ENCODE results near the gene NDUFB1. TPM values are rescaled to one million over a fixed set of nuclear protein-coding genes. Genes with fewer than 3 reads are reported as not detected.

Gene NDUFB1
- total RNA-seq, 1 donor: 286 TPM

DNA sequence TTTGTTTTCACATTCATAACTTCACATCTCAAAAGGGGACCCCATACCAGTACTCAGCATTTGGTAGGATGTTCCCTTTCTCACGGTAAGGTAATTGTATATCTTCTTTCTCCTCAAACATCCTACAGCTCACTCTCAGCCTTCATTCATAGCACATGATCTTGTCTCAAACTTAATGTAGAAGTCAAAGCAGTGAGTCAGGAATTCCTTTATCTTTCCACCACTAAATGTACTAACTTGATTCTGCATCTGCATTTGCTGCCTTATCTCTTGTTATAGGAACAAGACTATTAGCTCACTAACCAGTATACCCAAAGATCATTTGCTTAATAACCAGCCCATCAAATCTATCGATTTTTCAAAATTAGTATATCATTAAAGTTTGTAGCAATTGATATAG, 23.2 kb upstream of the NDUFB1 start:
- no peak overlapping the region for H3K4me3 ChIP-seq (ENCODE audit: low read depth, low read length)
- TF ChIP-seq, protein P1, sequence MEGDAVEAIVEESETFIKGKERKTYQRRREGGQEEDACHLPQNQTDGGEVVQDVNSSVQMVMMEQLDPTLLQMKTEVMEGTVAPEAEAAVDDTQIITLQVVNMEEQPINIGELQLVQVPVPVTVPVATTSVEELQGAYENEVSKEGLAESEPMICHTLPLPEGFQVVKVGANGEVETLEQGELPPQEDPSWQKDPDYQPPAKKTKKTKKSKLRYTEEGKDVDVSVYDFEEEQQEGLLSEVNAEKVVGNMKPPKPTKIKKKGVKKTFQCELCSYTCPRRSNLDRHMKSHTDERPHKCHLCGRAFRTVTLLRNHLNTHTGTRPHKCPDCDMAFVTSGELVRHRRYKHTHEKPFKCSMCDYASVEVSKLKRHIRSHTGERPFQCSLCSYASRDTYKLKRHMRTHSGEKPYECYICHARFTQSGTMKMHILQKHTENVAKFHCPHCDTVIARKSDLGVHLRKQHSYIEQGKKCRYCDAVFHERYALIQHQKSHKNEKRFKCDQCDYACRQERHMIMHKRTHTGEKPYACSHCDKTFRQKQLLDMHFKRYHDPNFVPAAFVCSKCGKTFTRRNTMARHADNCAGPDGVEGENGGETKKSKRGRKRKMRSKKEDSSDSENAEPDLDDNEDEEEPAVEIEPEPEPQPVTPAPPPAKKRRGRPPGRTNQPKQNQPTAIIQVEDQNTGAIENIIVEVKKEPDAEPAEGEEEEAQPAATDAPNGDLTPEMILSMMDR (IDR thresholded peaks at IDR 0.05; ENCODE audit: insufficient read depth, low read length): no peak
- DNase-seq (ENCODE audit: low read depth): peak; percentile 15

DNA sequence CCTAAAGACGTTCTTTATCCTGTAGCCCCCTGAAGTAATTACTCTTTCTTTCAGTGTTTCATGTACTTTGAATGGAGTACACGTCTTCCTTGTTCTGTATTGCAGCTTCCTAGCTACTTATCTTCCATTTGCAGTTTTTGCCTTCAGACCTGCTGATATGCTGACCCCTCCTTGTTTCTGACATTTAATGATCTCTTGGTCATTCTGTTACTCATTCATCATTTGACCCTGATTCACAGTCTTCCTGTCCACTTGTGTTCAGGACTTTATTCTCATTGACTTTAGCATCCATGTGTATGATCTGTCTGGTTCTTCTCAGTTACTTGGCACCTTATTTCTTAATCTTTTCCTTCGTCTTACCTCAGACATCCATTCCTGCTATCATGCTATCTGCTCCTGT, 22.5 kb upstream of the NDUFB1 start:
- no peak for DNase-seq (ENCODE audit: low read depth)
- TF ChIP-seq, protein P1 (IDR thresholded peaks at IDR 0.05; ENCODE audit: insufficient read depth, low read length): no peak
- no peak overlapping the region for H3K4me3 ChIP-seq (ENCODE audit: low read depth, low read length)

DNA sequence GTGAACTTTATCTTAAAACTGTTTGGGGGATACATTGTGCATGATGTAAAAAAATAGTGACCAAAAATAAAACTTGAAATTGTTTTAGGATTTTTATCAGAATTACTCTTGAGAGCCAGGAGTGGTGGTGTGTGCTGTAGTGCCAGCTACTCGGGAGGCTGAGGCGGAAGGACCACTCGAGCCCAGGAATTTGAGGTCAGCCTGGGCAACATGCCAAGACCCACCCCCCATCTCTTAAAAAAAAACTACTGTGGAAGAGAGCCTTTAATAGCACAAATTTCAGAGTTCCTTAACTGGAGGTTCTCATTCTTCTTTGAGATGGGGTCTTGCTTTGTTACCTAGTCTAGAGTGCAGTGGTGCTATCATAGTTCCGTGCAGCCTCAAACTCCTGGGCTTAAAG, 21.8 kb upstream of the NDUFB1 start:
- TF ChIP-seq, protein P1 (IDR thresholded peaks at IDR 0.05; ENCODE audit: insufficient read depth, low read length): no peak
- H3K4me3 ChIP-seq (ENCODE audit: low read depth, low read length): no peak overlapping the region
- DNase-seq (ENCODE audit: low read depth): no peak

DNA sequence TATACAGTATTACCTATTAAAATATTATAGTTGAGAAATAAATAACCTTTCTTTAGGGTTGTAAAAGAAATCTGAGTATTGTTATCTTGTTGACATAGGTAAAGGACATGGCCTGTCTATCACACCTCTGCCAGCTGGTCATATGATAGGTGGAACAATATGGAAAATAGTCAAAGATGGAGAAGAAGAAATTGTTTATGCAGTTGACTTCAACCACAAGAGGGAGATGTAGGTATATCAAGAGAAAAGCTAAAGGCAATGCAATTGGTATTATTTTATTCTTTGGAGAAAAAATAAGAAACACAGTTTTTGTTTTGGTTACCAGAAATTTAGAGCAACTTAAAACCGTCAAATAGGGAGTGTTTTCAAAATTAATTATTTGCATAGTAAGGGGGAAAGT, 13.8 kb upstream of the NDUFB1 start:
- no peak overlapping the region for H3K4me3 ChIP-seq (ENCODE audit: low read depth, low read length)
- TF ChIP-seq, protein P1 (IDR thresholded peaks at IDR 0.05; ENCODE audit: insufficient read depth, low read length): peak; percentile 65
- peak; percentile 64 for DNase-seq (ENCODE audit: low read depth)

DNA sequence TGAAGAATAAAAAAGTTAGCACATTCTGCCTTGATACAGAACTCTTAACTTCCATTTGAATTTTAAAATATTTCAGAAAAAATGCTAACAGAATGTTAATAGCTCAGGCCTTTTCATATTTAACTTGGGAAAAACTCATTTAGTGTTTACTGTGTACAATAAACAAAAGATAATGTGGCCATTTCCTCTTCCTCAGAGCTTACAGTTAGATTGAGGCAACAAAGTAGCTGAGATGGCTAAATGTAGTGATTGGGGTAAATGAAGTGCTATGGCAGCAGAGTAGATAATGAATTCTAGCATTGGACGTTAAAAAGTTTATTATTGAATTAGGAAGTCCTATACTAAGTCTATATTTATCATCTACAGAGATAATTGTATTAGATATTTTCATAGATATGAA, 12.9 kb upstream of the NDUFB1 start:
- TF ChIP-seq, protein P1 (IDR thresholded peaks at IDR 0.05; ENCODE audit: insufficient read depth, low read length): no peak
- no peak for DNase-seq (ENCODE audit: low read depth)
- no peak overlapping the region for H3K4me3 ChIP-seq (ENCODE audit: low read depth, low read length)

DNA sequence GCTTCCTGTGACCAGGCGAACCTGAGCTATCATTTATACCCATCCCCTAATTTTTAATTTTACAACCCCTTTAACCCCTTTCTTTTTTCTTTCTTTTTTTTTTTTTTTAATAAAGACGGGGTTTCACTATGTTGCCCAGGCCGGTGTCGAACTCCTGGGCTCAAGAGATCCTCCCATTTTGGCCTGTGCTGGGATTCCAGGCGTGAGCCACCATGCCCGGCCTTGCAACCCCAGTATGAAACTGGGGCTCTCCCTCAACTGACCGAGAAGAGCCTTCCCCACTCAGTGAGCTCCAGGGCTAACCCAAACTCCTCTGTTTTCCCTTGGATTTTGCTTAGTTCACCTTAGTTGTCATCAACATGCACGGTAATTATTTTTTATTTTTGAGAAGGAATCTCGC, 1.3 kb upstream of the NDUFB1 start:
- peak; percentile 14 for DNase-seq (ENCODE audit: low read depth)
- TF ChIP-seq, protein P1 (IDR thresholded peaks at IDR 0.05; ENCODE audit: insufficient read depth, low read length): no peak

DNA sequence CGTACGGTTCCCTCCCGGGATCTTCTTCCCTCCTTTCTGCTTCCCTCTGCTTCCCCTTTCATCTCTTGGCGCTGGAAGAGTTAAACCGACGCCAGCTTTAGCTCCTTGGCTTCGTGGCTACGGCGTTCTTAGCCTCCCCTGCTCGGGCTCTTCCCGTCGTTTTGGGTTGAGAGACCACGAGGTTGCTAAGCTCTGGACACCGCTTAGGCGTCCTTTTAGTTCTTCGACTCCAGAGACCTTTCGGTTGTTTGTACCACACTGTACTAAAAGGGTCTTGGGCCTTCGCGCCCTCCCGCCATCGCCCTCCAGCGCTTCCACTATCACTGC, 808 bp upstream of the NDUFB1 start:
- peak overlapping the region; percentile 95 for H3K4me3 ChIP-seq (ENCODE audit: low read depth, low read length)
- peak; percentile 37 for DNase-seq (ENCODE audit: low read depth)
- TF ChIP-seq, protein P1 (IDR thresholded peaks at IDR 0.05; ENCODE audit: insufficient read depth, low read length): no peak

More for the DNA sequence above, 1.3 kb upstream of the NDUFB1 start:
- peak overlapping the region; percentile 95 for H3K4me3 ChIP-seq (ENCODE audit: low read depth, low read length)
